ACHN (cell line): ENCODE measurements around the gene CD96.
"Not testable (repeated sequence)": the region's sequence is repeated elsewhere in the genome, so short reads cannot be mapped to it uniquely, and the experiment has no call there.

Experiments used
- DNase-seq: peaks from one replicate; pipeline ENCODE4 v3.0.0-alpha.2; 2015
- in situ Hi-C: cut with HindIII; loops from 2 replicates; pipeline ENCODE4 v1.10.0; 2017; ENCODE audit warnings: low sequenced_read_pairs, low pct_ligation_motif_present, low pct_unique_long_range_greater_than_20kb

The CD96 gene

GRCh38 chr3:111547631-111548030, 5.6 kb downstream of the CD96 start:
- no peak for DNase-seq
- in situ Hi-C loops = no loop called here

GRCh38 chr3:111548092-111548491, 6.1 kb downstream of the CD96 start:
- DNase-seq = no peak
- in situ Hi-C loops = no loop called here

GRCh38 chr3:111548756-111549155, 6.8 kb downstream of the CD96 start:
- in situ Hi-C loops = no loop called here
- no peak for DNase-seq

- in situ Hi-C loops, DNase-seq: not testable (repeated sequence)
These were observed 19.9 kb downstream of the CD96 start for GRCh38 chr3:111561902-111562301.

GRCh38 chr3:111566844-111567243, 24.8 kb downstream of the CD96 start:
- no peak for DNase-seq
- in situ Hi-C loops = no loop called here

GRCh38 chr3:111568355-111568754, 26.4 kb downstream of the CD96 start:
- no peak for DNase-seq

GRCh38 chr3:111568911-111569310, 26.9 kb downstream of the CD96 start:
- in situ Hi-C loops = no loop called here
- no peak for DNase-seq

More at GRCh38 chr3:111568355-111568754, 26.4 kb downstream of the CD96 start:
- in situ Hi-C loops = no loop called here

- in situ Hi-C loops = no loop called here
- DNase-seq = no peak
These were observed 28.5 kb downstream of the CD96 start for GRCh38 chr3:111570404-111571030.

GRCh38 chr3:111571282-111571681, 29.3 kb downstream of the CD96 start:
- DNase-seq = no peak
- in situ Hi-C loops = no loop called here

GRCh38 chr3:111571907-111572460, 30.0 kb downstream of the CD96 start:
- in situ Hi-C loops = no loop called here
- no peak for DNase-seq

GRCh38 chr3:111577113-111577512, 35.1 kb downstream of the CD96 start:
- in situ Hi-C loops = no loop called here

GRCh38 chr3:111577798-111578685, 36.0 kb downstream of the CD96 start:
- DNase-seq = peak; percentile 83
- in situ Hi-C loops = no loop called here

More at GRCh38 chr3:111577113-111577512, 35.1 kb downstream of the CD96 start:
- no peak for DNase-seq

GRCh38 chr3:111578867-111579266, 36.9 kb downstream of the CD96 start:
- in situ Hi-C loops = no loop called here
- DNase-seq = no peak

- DNase-seq = no peak
- in situ Hi-C loops = no loop called here
These were observed 37.5 kb downstream of the CD96 start for GRCh38 chr3:111579495-111579894.

GRCh38 chr3:111581403-111582119, 39.6 kb downstream of the CD96 start:
- in situ Hi-C loops = no loop called here
- DNase-seq = no peak

- in situ Hi-C loops = no loop called here
- peak; percentile 84 for DNase-seq
These were observed 40.1 kb downstream of the CD96 start for GRCh38 chr3:111582120-111582474.

GRCh38 chr3:111584744-111585143, 42.7 kb downstream of the CD96 start:
- in situ Hi-C loops = no loop called here
- DNase-seq = no peak

- DNase-seq = no peak
- in situ Hi-C loops = no loop called here
These were observed 43.2 kb downstream of the CD96 start for GRCh38 chr3:111585217-111585616.

GRCh38 chr3:111588527-111588926, 46.5 kb downstream of the CD96 start:
- in situ Hi-C loops = no loop called here
- no peak for DNase-seq
